UCSD-AML1 (cell line): ENCODE measurements around the gene DDX39B.

Experiments
- DNase-seq: peaks from one replicate; lab custom pipeline; 2025; ENCODE audit not compliant: unreplicated experiment; lab: John Stamatoyannopoulos, UW

Gene DDX39B

DNA sequence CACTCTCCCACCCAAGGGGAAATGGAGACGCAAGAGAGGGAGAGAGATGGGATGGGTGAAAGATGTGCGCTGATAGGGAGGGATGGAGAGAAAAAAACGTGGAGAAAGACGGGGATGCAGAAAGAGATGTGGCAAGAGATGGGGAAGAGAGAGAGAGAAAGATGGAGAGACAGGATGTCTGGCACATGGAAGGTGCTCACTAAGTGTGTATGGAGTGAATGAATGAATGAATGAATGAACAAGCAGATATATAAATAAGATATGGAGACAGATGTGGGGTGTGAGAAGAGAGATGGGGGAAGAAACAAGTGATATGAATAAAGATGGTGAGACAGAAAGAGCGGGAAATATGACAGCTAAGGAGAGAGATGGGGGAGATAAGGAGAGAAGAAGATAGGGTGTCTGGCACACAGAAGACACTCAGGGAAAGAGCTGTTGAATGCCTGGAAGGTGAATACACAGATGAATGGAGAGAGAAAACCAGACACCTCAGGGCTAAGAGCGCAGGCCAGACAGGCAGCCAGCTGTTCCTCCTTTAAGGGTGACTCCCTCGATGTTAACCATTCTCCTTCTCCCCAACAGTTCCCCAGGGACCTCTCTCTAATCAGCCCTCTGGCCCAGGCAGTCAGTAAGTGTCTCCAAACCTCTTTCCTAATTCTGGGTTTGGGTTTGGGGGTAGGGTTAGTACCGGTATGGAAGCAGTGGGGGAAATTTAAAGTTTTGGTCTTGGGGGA is 34.3 kb upstream of the DDX39B start:
- DNase-seq = no peak

DNA sequence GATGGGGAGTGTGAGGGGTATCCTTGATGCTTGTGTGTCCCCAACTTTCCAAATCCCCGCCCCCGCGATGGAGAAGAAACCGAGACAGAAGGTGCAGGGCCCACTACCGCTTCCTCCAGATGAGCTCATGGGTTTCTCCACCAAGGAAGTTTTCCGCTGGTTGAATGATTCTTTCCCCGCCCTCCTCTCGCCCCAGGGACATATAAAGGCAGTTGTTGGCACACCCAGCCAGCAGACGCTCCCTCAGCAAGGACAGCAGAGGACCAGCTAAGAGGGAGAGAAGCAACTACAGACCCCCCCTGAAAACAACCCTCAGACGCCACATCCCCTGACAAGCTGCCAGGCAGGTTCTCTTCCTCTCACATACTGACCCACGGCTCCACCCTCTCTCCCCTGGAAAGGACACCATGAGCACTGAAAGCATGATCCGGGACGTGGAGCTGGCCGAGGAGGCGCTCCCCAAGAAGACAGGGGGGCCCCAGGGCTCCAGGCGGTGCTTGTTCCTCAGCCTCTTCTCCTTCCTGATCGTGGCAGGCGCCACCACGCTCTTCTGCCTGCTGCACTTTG is 33.6 kb upstream of the DDX39B start, which contains the start of gene TNF:
TNF (plus strand) TSS at position 231 of the 567 bp plus-strand sequence; CDS start at position 408, 177 bp downstream.
- DNase-seq = peak; percentile 74

DNA sequence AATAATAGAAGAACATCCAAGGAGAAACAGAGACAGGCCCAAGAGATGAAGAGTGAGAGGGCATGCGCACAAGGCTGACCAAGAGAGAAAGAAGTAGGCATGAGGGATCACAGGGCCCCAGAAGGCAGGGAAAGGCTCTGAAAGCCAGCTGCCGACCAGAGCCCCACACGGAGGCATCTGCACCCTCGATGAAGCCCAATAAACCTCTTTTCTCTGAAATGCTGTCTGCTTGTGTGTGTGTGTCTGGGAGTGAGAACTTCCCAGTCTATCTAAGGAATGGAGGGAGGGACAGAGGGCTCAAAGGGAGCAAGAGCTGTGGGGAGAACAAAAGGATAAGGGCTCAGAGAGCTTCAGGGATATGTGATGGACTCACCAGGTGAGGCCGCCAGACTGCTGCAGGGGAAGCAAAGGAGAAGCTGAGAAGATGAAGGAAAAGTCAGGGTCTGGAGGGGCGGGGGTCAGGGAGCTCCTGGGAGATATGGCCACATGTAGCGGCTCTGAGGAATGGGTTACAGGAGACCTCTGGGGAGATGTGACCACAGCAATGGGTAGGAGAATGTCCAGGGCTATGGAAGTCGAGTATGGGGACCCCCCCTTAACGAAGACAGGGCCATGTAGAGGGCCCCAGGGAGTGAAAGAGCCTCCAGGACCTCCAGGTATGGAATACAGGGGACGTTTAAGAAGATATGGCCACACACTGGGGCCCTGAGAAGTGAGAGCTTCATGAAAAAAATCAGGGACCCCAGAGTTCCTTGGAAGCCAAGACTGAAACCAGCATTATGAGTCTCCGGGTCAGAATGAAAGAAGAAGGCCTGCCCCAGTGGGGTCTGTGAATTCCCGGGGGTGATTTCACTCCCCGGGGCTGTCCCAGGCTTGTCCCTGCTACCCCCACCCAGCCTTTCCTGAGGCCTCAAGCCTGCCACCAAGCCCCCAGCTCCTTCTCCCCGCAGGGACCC is 32.6 kb upstream of the DDX39B start:
- no peak for DNase-seq

GRCh38 chr6:31573239-31574105 is 31.7 kb upstream of the DDX39B start:
- no peak for DNase-seq

GRCh38 chr6:31572041-31572911 is 30.5 kb upstream of the DDX39B start, which contains the start of gene LTA:
Gene LTA (plus strand): TSS chr6:31572289. CDS start chr6:31572743, 454 bp downstream.
- no peak for DNase-seq

DNA sequence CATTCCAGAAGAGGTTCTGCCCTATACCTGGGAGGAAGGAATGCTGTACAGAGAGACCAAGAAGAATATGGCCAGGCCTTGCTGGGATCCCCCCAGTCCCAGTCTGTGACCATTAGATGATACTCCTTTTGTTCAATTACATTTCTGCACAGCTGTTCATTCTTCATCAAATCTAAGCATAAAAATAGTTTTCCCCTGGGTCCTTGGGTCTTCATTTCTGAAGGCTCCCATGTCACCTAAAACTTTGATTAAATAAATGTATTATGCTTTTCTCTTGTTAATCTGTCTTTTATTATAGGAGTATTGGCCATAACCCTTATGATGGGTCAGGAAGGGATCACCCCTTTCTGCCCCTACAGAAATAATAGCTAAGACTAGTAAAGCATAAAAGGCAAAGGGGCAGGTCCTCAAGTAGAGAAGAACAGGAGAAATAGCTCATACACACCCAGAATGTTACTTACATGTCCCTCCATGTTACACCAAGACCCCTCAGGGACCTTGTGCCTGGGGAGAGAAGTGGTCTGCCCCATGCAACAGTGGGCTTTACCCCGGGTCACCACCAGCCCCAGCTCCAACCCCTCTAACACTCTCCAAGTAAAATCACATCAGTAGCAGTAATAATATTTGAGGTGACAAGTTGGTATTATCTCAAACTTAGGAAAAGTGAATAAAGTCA is 28.2 kb upstream of the DDX39B start:
- DNase-seq = no peak

GRCh38 chr6:31568537-31568961 is 26.7 kb upstream of the DDX39B start:
- DNase-seq = no peak

- no peak for DNase-seq
These were observed 25.9 kb upstream of the DDX39B start for GRCh38 chr6:31567531-31568370.

DNA sequence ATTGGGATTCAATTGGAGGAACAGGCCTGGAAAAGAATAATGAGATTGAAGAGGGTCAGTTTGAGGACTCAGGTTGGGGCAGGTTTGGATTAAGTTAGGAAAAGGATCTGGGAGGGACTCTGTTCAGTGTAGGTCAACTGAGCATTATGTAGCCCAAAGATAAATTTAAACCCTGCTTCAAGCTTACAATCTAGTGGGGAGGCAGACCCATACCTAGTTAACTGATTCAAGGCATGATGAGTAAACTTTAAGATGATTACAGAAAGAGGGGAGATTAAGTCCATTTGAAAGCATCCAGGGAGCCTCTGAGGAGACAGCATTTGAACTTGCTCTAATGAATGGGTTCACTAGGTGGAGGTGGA is 18.9 kb upstream of the DDX39B start:
- no peak for DNase-seq

DNA sequence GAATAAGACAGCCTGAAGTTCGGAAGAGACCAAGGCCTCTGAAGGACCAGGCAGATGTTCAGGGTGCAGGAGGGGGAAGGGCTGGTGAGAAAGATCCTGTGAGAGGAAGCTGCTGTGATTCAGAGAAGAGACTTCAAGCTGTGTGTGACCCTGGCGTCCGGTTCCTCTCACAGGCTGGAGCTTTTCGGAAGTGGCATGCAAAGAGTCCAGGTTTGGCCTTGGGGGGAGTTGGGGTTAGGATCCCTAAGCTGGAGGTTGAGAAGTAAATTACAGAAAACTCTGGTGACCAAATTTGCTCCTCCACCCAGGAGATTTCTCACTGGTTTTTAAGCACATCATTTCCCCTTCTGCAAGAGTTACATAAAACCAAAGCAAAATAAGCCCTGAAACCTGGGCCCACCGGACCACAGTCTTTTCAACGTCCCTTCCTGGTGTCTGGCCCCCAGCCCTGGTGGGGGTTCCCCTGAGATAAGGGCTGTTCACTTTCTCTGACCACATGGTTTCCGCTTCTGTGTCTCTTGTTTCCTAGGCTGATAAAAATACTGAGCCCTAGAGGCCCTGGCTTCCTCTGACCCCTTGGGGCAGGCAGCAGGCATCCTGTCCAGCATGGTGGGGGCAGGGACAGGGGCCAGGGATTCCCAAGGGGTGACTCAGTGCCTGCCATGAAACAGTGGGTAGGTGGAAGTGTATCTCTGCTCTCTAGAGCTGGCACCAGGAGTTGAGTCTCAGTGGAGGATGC is 18.3 kb upstream of the DDX39B start:
- peak; percentile 87 for DNase-seq

DNA sequence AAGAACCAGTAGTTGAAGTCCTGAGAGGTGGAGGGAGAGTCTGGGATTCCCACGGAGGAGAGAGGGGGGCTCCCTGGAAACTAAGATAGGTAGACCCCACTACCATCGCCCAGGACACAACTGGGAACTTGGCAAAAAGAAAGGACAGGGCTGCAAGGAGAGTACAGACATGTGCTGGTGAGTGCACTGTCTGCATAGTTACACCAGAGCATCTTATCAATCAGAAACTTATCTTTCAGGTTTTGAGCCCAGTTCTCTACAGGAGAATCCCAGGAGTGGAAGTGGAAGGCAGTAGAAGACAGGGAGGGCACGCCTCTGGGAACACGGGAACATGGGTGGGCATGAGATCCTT is 17.8 kb upstream of the DDX39B start:
- no peak for DNase-seq

DNA sequence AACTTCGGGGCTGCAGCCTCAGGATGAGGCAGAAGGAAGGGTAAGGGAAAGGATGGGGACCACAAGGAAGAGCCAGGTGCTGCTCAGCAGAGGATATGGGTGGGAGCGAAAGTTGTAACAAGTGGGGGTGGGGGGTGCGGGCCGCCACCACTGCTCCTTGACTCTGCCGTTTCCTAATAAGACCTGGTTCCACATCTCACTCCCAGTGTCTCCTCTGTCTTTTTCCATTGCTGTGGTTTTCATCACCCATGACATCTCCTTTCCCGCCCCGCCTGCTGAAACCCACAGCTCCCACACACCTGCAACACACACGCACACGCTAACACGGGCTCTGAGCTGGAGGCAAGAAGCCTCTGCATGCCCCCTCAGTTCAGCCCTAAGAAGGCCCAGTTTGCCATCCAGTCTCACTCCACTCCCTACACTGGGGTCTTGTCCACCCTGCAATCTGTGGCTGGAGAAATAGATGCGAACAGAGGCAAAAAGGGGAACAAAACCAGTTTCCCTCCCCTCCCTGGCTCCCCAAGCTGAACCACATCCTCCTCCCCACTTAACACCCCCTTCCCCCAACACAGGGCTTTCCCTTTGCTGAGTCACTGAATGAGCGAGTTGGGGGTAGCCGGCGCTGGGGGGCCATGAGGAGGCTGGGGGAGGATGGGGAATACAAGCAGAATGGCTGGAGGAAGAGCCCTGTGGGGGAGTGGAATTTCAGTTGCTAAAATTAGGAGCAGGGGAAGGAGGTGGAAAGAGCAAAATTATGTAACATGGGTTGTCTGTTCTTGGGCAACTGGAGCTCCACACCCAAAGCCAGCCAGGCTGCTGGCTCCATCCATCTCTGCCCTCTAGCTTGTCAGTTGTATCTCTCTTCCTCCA is 17.1 kb upstream of the DDX39B start:
- DNase-seq = peak; percentile 89

DNA sequence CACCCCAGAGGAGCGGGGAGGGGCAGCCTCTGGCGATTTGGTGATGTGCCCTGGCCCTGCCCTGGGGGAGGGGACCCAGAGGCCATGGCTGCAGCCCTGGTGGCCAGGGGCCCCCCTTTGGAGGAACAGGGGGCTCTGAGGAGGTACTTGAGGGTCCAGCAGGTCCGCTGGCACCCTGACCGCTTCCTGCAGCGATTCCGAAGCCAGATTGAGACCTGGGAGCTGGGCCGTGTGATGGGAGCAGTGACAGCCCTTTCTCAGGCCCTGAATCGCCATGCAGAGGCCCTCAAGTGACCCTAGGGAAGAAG is 16.5 kb upstream of the DDX39B start:
- no peak for DNase-seq

DNA sequence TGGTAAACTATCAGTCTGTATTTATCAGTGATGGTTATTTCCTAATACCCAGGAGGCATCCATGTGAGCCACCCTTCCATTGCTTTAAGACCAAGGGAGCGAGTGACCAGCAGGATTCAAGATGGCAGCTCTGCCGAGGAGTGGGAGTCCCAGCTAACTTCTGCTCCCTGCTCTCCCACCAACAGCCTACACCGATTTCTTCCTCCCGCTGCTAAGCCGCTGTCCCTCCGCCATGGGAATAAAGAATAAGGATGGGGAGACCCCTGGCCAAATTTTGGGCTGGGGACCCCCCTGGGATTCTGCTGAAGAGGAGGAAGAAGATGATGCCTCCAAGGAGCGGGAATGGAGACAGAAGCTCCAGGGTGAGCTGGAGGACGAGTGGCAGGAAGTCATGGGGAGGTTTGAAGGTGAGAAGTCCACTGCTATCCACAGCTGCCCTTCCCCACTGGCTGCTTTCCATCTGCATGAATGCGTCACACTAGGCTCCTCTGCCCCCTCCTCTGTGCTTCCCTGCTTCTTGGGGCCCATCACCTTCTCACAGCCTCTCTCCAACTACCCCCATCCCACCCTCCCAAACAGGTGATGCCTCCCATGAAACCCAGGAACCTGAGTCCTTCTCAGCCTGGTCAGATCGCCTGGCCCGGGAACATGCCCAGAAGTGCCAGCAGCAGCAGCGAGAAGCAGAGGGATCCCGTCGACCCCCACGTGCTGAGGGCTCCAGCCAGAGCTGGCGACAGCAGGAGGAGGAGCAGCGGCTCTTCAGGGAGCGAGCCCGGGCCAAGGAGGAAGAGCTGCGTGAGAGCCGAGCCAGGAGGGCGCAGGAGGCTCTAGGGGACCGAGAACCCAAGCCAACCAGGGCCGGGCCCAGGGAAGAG is 15.9 kb upstream of the DDX39B start:
- DNase-seq = no peak

- no peak for DNase-seq
These were observed 14.5 kb upstream of the DDX39B start for GRCh38 chr6:31556307-31556706.

- DNase-seq = peak; percentile 77
These were observed 9.6 kb upstream of the DDX39B start for GRCh38 chr6:31551371-31551770.
